ENCODE measurements around the gene FABP2. TPM values are rescaled to one million over a fixed set of nuclear protein-coding genes. Genes with fewer than 3 reads are reported as not detected.

Gene FABP2
- total and polyA plus RNA-seq, 2 of the 8 experiments (the other 6 are each of a cell fraction or from before 2014, with no cell fraction given): not detected

- Histone ChIP-seq H3K4me3 (ENCODE audit: extremely low read depth in 1 of 4, insufficient read depth in 2 of 4, low read depth in 3 of 4, low read length in 4 of 4) (no peak overlapping the region), H3K4ac (replicated peaks; ENCODE audit: insufficient read length, low read depth, low read length) (no peak overlapping the region), H2BK15ac (ENCODE audit: low read length) (no peak overlapping the region), H3K27ac (ENCODE audit: low read depth, low read length) (no peak overlapping the region), H4K91ac (replicated peaks; ENCODE audit: insufficient read length, low read length) (no peak overlapping the region), H3K36me3 (ENCODE audit: control insufficient read depth in 2 of 4, insufficient read depth in 4 of 4, low read length in 3 of 4) (peaks cover 0 to 8% (median 4%) of the 10 kb centered on the region in 4 experiments; a peak in 3 of 8 replicates), H3K27me3 (replicated peaks in 1 of 4; ENCODE audit: control insufficient read depth in 3 of 4, extremely low read depth in 1 of 4, insufficient read depth in 3 of 4, low read length in 3 of 4) (no peaks in the 10 kb centered on the region), H3K18ac (ENCODE audit: extremely low read depth, low read length) (no peak overlapping the region), H3K14ac (ENCODE audit: insufficient read length) (no peak overlapping the region), H2BK5ac (ENCODE audit: low read depth, low read length) (no peak overlapping the region), H3K23me2 (ENCODE audit: low read depth, low read length) (no peaks in the 10 kb centered on the region), H2AK5ac (ENCODE audit: low read depth, low read length) (no peak overlapping the region), H3K56ac (replicated peaks; ENCODE audit: insufficient read length, low read depth, low read length) (no peak overlapping the region), H4K8ac (ENCODE audit: extremely low read depth, insufficient read depth, low read length) (no peak overlapping the region), H3K4me2 (ENCODE audit: insufficient read depth in 1 of 2, low read depth in 2 of 2, low read length in 2 of 2) (no peak overlapping the region), H3K79me2 (ENCODE audit: control insufficient read depth in 1 of 2, insufficient read depth in 2 of 2, low read length in 2 of 2) (no peaks in the 10 kb centered on the region), H2AFZ (ENCODE audit: low read length) (no peak overlapping the region), H3K9ac (replicated peaks in 1 of 4; ENCODE audit: extremely low read depth in 1 of 4, low read depth in 3 of 4, low read length in 3 of 4) (no peak overlapping the region), H4K20me1 (replicated peaks in 1 of 2; ENCODE audit: control insufficient read depth in 1 of 2, insufficient read depth in 2 of 2, low read length in 2 of 2) (no peaks in the 10 kb centered on the region), H2BK20ac (ENCODE audit: low read length) (no peak overlapping the region), H4K5ac (ENCODE audit: insufficient read length, low read depth, low read length) (no peak overlapping the region), H3K9me3 (ENCODE audit: insufficient read depth in 2 of 2, low read depth in 1 of 2, low read length in 1 of 2) (no peaks in the 10 kb centered on the region), H2BK12ac (ENCODE audit: low read depth, low read length) (no peak overlapping the region), H3K23ac (ENCODE audit: insufficient read length) (no peak overlapping the region), H2BK120ac (replicated peaks; ENCODE audit: low read depth, low read length) (no peak overlapping the region), H3K4me1 (replicated peaks in 1 of 4; ENCODE audit: control insufficient read depth in 3 of 4, insufficient read depth in 4 of 4, low read length in 3 of 4) (no peaks in the 10 kb centered on the region), H3K79me1 (ENCODE audit: low read depth, low read length) (no peaks in the 10 kb centered on the region)
- ChIA-PET POLR2A (ENCODE audit: partially characterized antibody) (interaction anchor here (1.7 kb wide), 1 partner anchor 55 kb away, joined by 4 read pairs; the partner anchor contains the start of gene USP53), CTCF (ENCODE audit: partially characterized antibody) (interaction anchor here (0.6 kb wide), 1 partner anchor 686 kb away, joined by 3 read pairs; no protein-coding TSS in a partner anchor)
- DNase-seq (ENCODE audit: low read depth in 1 of 2, low spot score in 2 of 2) (no peak), FAIRE-seq (peak; percentile 7)
- WGBS, 2 experiments (ENCODE audit: extremely low coverage in 1 of 2, insufficient coverage in 1 of 2, insufficient read length in 1 of 2, insufficient replicate concordance in 2 of 2, low coverage in 1 of 2, low lambda C conversion rate in 2 of 2, missing lambda C conversion rate in 1 of 2): 85% methylated on average over 3 of the region's 3 CpGs; no CpG with 5 or more reads in 1 of the 2 experiments
- no peak for TF ChIP-seq RBBP5 (IDR thresholded peaks at IDR 0.05; ENCODE audit: borderline replicate concordance, low read depth, low read length)
- no peak for TF ChIP-seq RXRA (IDR thresholded peaks at IDR 0.05; ENCODE audit: insufficient read depth, low read depth, low read length)
- TF ChIP-seq CEBPB (IDR thresholded peaks at IDR 0.05; ENCODE audit: low read depth, low read length): no peak
- no peak for TF ChIP-seq NRF1 (IDR thresholded peaks at IDR 0.05; ENCODE audit: low read depth, low read length)
- no peak for TF ChIP-seq SIX5 (IDR thresholded peaks at IDR 0.05; ENCODE audit: low read depth, low read length)
- TF ChIP-seq CHD1 (IDR thresholded peaks at IDR 0.05; ENCODE audit: low read depth, low read length): no peak
- TF ChIP-seq JUND (IDR thresholded peaks at IDR 0.05; ENCODE audit: low read length): no peak
These were observed 53.5 kb downstream of the FABP2 start for GRCh38 chr4:119268466-119268865.

Data from H1 (cell line).